Adrenal gland (tissue), 12 donors: ENCODE results near the gene EPHB2. TPM values are rescaled to one million over a fixed set of nuclear protein-coding genes. Genes with fewer than 3 reads are reported as not detected.

ENCODE experiments used
- DNase-seq, 7 donors: peaks; one replicate each; pipeline ENCODE4 v3.0.0-alpha.2; 2019 to 2020
- H3K27ac ChIP-seq, 5 donors: fragments of 200-600 bp; sonication (generic) in 4 of 5; 1 replicate in 3 of 5; 2 replicates in 2 of 5; pipeline versions ENCODE4 v1.5.1 to v1.8.0; 2016 to 2020; ENCODE audit warnings: mild to moderate bottlenecking in 1 of 5
- H3K27me3 ChIP-seq: fragments of 200-600 bp; 2 replicates; pipeline ENCODE4 v1.8.0; 2021
- H3K36me3 ChIP-seq, 2 donors: fragments of 200-600 bp; replicated peaks in 1 of 2; 1 replicate in 1 of 2; 2 replicates in 1 of 2; pipeline versions ENCODE4 v1.5.1 to v1.8.0; 2018 to 2022
- H3K4me1 ChIP-seq, 2 donors: fragments of 200-600 bp; replicated peaks in 1 of 2; 1 replicate in 1 of 2; 2 replicates in 1 of 2; pipeline versions ENCODE4 v1.5.1 to v1.8.0; 2018 to 2021
- H3K4me3 ChIP-seq, 4 donors: fragments of 200-600 bp; sonication (generic) in 3 of 4; one replicate each; pipeline ENCODE4 v1.5.1; 2016 to 2018
- H3K9me3 ChIP-seq, 3 donors: fragments of 200-600 bp; sonication (generic) in 1 of 3; replicated peaks in 1 of 3; 1 replicate in 2 of 3; 2 replicates in 1 of 3; pipeline versions ENCODE4 v1.5.1 to v1.8.0; 2016 to 2021
- POLR2A ChIP-seq, 2 donors: fragments of 450-650 bp; IDR thresholded peaks; one replicate each; pipeline ENCODE4 v1.6.1; 2017; ENCODE audit warnings: antibody characterized with exemption in 2 of 2, mild to moderate bottlenecking in 2 of 2, moderate library complexity in 1 of 2
- WGBS, 4 donors: extraction: QIAGEN DNeasy Blood & Tissue Kit in 2 of 4; methylation state at CpG; one replicate each; pipeline versions ENCODE4 v1.1.5 to v1.1.7; 2013 to 2017; 5-methylcytosine and 5-hydroxymethylcytosine counted together
- intact Hi-C, 2 donors: fragments of 100-400 bp; cut with DNase I; formaldehyde crosslinking; loops; one replicate each; pipeline versions ENCODE4 v1.14.1 to v1.15.0; 2022 to 2023
- polyA plus RNA-seq, 3 donors: library from polyadenylated mRNA; stranded (reverse); fragments of 200-250 nt in 2 of 3; fragments of 350-450 nt in 1 of 3; fragmentation: Illumina TruSeq in 1 of 3; extraction: RNeasy Lipid Tissue Mini Kit (QIAGEN cat#74804) in 1 of 3; gene quantifications; one replicate each; pipeline ENCODE4 v1.2.3, GENCODE V29; 2013 to 2014
- total RNA-seq, 9 donors: library from RNA; depleted of rRNA in 4 of 9; stranded (reverse); fragments of >200 nt in 4 of 9; fragments of 120-200 nt in 1 of 9; fragmentation: NEBNext Ultra II Directional in 1 of 9; extraction: Animal tissue kit (Norgen Biotek cat#: 25700) in 1 of 9; gene quantifications; one replicate each; pipeline versions ENCODE4 v1.1.0 to v1.2.4, GENCODE V29; 2013 to 2023
- TF ChIP-seq, protein P1 (sequence below), 6 experiments: fragments of 450-650 bp in 4 of 6; fragments of 200-600 bp in 2 of 6; sonication (generic) in 1 of 6; IDR thresholded peaks; 1 replicate in 5 of 6; 2 replicates in 1 of 6; pipeline versions ENCODE4 v1.5.1 to v1.8.0; 2016 to 2021; ENCODE audit warnings: antibody characterized with exemption in 6 of 6, mild to moderate bottlenecking in 2 of 6, moderate library complexity in 1 of 6
- donor health status: healthy with polysubstance abuse.
- donor health status: Bipolar disorder and iron deficiency.
- donor health status: DM: yes; HTN: yes; CAD: no.
- donor health status: DM: no; HTN: no; CAD: no.
- donor health status: DM: no; HTN: no; CAD: no.
- donor health status: DM: yes; HTN: yes; CAD: no.

EPHB2 gene
- total and polyA plus RNA-seq, 12 donors = 0.67 to 10.3 (median 3.1) TPM

DNA sequence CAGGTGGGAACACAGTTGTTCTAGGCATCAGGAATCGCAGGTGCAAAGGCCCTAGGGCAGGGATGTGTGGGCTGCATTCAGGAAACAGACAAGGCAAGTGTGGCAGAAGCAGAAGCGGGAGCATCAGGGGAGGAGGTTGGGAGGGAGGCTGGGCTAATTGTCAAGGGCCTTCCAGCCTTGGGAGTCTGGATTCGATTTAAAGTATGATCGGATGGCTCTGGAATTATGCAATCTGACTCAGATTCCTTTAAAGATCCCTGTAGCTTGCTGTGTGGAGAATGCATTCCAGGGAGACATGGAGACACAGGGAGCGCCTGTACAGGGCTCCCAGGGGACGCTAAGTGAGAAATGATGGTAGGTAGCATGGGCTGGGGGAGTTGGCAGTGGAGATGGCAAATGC lies 175.6 kb downstream of the EPHB2 start:
- no peak for DNase-seq
- Histone ChIP-seq H3K27ac (no peak overlapping the region), H3K4me3 (no peak overlapping the region), H3K36me3 (no peaks in the 10 kb centered on the region), H3K27me3 (no peaks in the 10 kb centered on the region), H3K4me1 (no peaks in the 10 kb centered on the region), H3K9me3 (no peaks in the 10 kb centered on the region)
- intact Hi-C loops = loop anchor here (5.0 kb wide), 2 partner anchors 174 to 184 kb away; partner anchors contain the start of gene EPHB2 (in 1 of the 2)
- TF ChIP-seq, protein P1, sequence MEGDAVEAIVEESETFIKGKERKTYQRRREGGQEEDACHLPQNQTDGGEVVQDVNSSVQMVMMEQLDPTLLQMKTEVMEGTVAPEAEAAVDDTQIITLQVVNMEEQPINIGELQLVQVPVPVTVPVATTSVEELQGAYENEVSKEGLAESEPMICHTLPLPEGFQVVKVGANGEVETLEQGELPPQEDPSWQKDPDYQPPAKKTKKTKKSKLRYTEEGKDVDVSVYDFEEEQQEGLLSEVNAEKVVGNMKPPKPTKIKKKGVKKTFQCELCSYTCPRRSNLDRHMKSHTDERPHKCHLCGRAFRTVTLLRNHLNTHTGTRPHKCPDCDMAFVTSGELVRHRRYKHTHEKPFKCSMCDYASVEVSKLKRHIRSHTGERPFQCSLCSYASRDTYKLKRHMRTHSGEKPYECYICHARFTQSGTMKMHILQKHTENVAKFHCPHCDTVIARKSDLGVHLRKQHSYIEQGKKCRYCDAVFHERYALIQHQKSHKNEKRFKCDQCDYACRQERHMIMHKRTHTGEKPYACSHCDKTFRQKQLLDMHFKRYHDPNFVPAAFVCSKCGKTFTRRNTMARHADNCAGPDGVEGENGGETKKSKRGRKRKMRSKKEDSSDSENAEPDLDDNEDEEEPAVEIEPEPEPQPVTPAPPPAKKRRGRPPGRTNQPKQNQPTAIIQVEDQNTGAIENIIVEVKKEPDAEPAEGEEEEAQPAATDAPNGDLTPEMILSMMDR (IDR thresholded peaks at IDR 0.05) = no peak
- no peak for TF ChIP-seq POLR2A (IDR thresholded peaks at IDR 0.05)
- WGBS, 4 donors = 62 to 79% (median 67%) methylated on average over 6 of the region's 6 CpGs

DNA sequence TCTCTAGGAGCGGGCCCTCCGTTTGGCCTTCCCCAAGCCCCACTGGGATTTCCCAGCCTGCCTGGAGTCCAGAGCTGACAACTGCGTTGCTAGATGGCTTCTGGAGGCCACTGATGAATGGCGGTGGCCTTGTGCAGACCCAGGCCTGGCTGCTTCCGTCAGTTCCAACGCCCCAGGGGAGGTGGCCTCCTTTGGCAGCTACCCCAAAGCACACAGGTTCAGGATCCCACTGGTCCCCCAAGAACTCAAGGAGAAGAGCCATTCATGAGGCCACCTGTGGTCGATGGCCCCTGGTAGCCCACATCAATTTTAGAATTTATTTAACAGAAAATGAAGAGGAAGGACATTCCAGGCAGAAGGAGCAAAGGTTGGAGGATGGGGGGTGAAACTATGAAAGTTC lies 176.9 kb downstream of the EPHB2 start:
- no peak overlapping the region for H3K4me3 ChIP-seq
- DNase-seq = no peak
- no peak overlapping the region for H3K27ac ChIP-seq
- TF ChIP-seq, protein P1 (IDR thresholded peaks at IDR 0.05) = no peak
- no peak for TF ChIP-seq POLR2A (IDR thresholded peaks at IDR 0.05)
- intact Hi-C loops = loop anchor here (5.0 kb wide), 2 partner anchors 175 to 185 kb away; partner anchors contain the start of gene EPHB2 (in 1 of the 2)
- H3K9me3 ChIP-seq = no peaks in the 10 kb centered on the region
- no peaks in the 10 kb centered on the region for H3K27me3 ChIP-seq
- no peaks in the 10 kb centered on the region for H3K36me3 ChIP-seq
- 65 to 74% (median 72%) methylated on average over 5 to 7 of the region's 7 CpGs for WGBS, 4 donors
- H3K4me1 ChIP-seq = no peaks in the 10 kb centered on the region

DNA sequence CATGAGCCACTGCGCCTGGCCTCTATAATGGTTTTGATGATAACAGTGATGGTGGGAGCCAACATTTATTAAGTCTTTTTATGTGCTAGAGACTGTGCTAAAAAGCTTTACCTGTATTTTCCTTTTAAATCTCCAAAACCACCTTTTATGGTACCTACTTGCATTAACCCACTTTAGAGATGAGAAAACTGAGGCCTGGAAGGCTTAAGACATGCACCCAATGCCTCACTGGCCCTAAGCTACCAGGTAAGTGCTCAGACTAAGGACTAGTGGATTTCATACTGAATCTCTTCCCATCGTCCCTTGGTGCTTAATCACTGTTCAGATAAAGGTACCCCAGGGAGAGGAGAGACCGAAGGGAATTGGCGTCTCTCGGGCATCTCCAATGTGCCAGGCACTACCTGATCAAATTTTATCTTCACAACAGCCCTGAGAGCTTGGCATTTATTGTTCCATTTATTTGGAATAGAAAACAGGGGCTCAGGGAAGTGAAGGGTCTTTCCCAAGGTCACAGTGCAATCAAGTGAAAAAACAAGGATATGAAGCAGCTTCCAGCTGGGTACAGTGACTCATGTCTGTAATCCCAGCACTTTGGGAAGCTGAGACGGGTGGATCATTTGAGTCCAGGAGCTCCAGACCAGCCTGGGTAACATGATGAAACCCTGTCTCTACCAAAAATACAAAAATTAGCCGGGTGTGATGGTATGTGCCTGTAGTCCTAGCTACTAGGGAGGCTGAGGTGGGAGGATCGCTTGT lies 177.9 kb downstream of the EPHB2 start:
- WGBS, 4 donors = 69 to 81% (median 71%) methylated on average over 8 of the region's 8 CpGs
- H3K4me1 ChIP-seq = no peaks in the 10 kb centered on the region
- intact Hi-C loops = loop anchor here (5.0 kb wide), 2 partner anchors 176 to 186 kb away; partner anchors contain the start of gene EPHB2 (in 1 of the 2)
- no peak overlapping the region for H3K27ac ChIP-seq
- no peaks in the 10 kb centered on the region for H3K9me3 ChIP-seq
- no peaks in the 10 kb centered on the region for H3K36me3 ChIP-seq
- no peaks in the 10 kb centered on the region for H3K27me3 ChIP-seq
- no peak overlapping the region for H3K4me3 ChIP-seq
- no peak for TF ChIP-seq POLR2A (IDR thresholded peaks at IDR 0.05)
- TF ChIP-seq, protein P1 (IDR thresholded peaks at IDR 0.05) = no peak
- DNase-seq = no peak

DNA sequence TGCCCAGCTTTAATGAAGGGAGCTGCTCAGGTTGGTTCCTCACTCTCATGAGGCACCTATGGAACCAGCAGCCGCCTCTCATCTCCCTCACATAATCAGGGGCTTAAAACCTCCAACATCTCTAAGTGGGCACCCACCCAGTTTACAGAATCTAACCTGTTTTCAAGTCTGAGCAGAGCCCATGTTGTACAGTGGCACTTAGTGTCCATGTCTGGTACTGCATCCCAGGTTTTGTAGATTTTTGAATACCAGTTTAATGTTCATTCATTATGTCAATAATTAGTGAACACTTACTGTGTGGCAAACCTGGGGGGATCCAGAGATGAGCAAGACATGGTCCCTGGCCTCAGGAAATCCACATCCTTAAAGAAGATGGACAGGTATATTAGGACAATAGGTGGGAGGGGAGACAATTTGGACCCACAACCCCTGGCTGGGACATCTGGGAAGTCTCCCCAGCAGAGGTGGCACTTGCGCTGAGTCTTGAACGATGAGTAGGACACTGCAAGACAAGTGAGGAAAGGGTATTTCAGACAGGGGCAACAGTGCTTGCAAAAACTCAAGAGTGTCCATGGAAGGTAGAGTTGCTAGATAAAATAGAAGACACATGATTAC lies 178.7 kb downstream of the EPHB2 start:
- peak in 4 of 7 donors; percentile 23 to 58 (median 32) for DNase-seq
- WGBS, 4 donors = 58 to 72% (median 61%) methylated on average over 3 of the region's 3 CpGs

More for the DNA sequence above, 178.7 kb downstream of the EPHB2 start:
- Histone ChIP-seq H3K36me3 (no peaks in the 10 kb centered on the region), H3K4me1 (no peaks in the 10 kb centered on the region), H3K9me3 (no peaks in the 10 kb centered on the region), H3K27me3 (no peaks in the 10 kb centered on the region), H3K4me3 (no peak overlapping the region), H3K27ac (no peak overlapping the region)
- TF ChIP-seq, protein P1 (IDR thresholded peaks at IDR 0.05) = peak; percentile 69 to 86 (median 78)
- TF ChIP-seq POLR2A (IDR thresholded peaks at IDR 0.05) = no peak
- intact Hi-C loops = loop anchor here (5.0 kb wide), 2 partner anchors 177 to 187 kb away; partner anchors contain the start of gene EPHB2 (in 1 of the 2)
